ENCODE data around the gene YIPF4. TPM values are rescaled to one million over a fixed set of nuclear protein-coding genes. Genes with fewer than 3 reads are reported as not detected.

The YIPF4 gene
- total RNA-seq, 1 donor from 2014 or later = 73.5 TPM

GRCh38 chr2:32277363-32277673 lies 386 bp upstream of the YIPF4 start:
- Mint-ChIP-seq H3K9me3 (ENCODE audit: unreplicated experiment) (no peaks in the 10 kb centered on the region), H3K4me3 (ENCODE audit: unreplicated experiment) (peak overlapping the region; percentile 96), H3K27ac (ENCODE audit: unreplicated experiment) (peak overlapping the region; percentile 97), H3K4me1 (ENCODE audit: unreplicated experiment) (peaks cover 21% of the 10 kb centered on the region), H3K27me3 (ENCODE audit: unreplicated experiment) (peaks cover 11% of the 10 kb centered on the region), H3K36me3 (ENCODE audit: unreplicated experiment) (peaks cover 10% of the 10 kb centered on the region)
- DNase-seq (ENCODE audit: extremely low spot score, unreplicated experiment) = no peak
- TF ChIP-seq CTCF (IDR thresholded peaks at IDR 0.05) = no peak

GRCh38 chr2:32278478-32278853 lies 762 bp downstream of the YIPF4 start:
- TF ChIP-seq CTCF (IDR thresholded peaks at IDR 0.05) = no peak
- H3K27ac Mint-ChIP-seq (ENCODE audit: unreplicated experiment) = peak overlapping the region; percentile 97
- peaks cover 8% of the 10 kb centered on the region for H3K27me3 Mint-ChIP-seq (ENCODE audit: unreplicated experiment)
- no peak for DNase-seq (ENCODE audit: extremely low spot score, unreplicated experiment)
- H3K36me3 Mint-ChIP-seq (ENCODE audit: unreplicated experiment) = peaks cover 14% of the 10 kb centered on the region
- H3K4me1 Mint-ChIP-seq (ENCODE audit: unreplicated experiment) = peaks cover 25% of the 10 kb centered on the region
- peak overlapping the region; percentile 96 for H3K4me3 Mint-ChIP-seq (ENCODE audit: unreplicated experiment)
- H3K9me3 Mint-ChIP-seq (ENCODE audit: unreplicated experiment) = no peaks in the 10 kb centered on the region

- Mint-ChIP-seq H3K4me3 (ENCODE audit: unreplicated experiment) (no peak overlapping the region), H3K36me3 (ENCODE audit: unreplicated experiment) (peaks cover 27% of the 10 kb centered on the region), H3K27me3 (ENCODE audit: unreplicated experiment) (no peaks in the 10 kb centered on the region), H3K9me3 (ENCODE audit: unreplicated experiment) (no peaks in the 10 kb centered on the region), H3K4me1 (ENCODE audit: unreplicated experiment) (peaks cover 23% of the 10 kb centered on the region), H3K27ac (ENCODE audit: unreplicated experiment) (no peak overlapping the region)
- TF ChIP-seq CTCF (IDR thresholded peaks at IDR 0.05) = no peak
- no peak for DNase-seq (ENCODE audit: extremely low spot score, unreplicated experiment)
These were observed 6.6 kb downstream of the YIPF4 start for GRCh38 chr2:32284321-32284720.

GRCh38 chr2:32289165-32289999 lies 11.7 kb downstream of the YIPF4 start:
- no peak for TF ChIP-seq CTCF (IDR thresholded peaks at IDR 0.05)
- Mint-ChIP-seq H3K4me3 (ENCODE audit: unreplicated experiment) (no peak overlapping the region), H3K27ac (ENCODE audit: unreplicated experiment) (peak overlapping the region; percentile 43), H3K4me1 (ENCODE audit: unreplicated experiment) (peaks cover 18% of the 10 kb centered on the region), H3K27me3 (ENCODE audit: unreplicated experiment) (no peaks in the 10 kb centered on the region), H3K36me3 (ENCODE audit: unreplicated experiment) (peaks cover 12% of the 10 kb centered on the region), H3K9me3 (ENCODE audit: unreplicated experiment) (no peaks in the 10 kb centered on the region)
- no peak for DNase-seq (ENCODE audit: extremely low spot score, unreplicated experiment)

GRCh38 chr2:32290000-32290339 lies 12.3 kb downstream of the YIPF4 start:
- Mint-ChIP-seq H3K9me3 (ENCODE audit: unreplicated experiment) (no peaks in the 10 kb centered on the region), H3K27ac (ENCODE audit: unreplicated experiment) (no peak overlapping the region), H3K4me1 (ENCODE audit: unreplicated experiment) (peaks cover 18% of the 10 kb centered on the region), H3K27me3 (ENCODE audit: unreplicated experiment) (no peaks in the 10 kb centered on the region), H3K36me3 (ENCODE audit: unreplicated experiment) (peaks cover 6% of the 10 kb centered on the region), H3K4me3 (ENCODE audit: unreplicated experiment) (no peak overlapping the region)
- TF ChIP-seq CTCF (IDR thresholded peaks at IDR 0.05) = no peak
- no peak for DNase-seq (ENCODE audit: extremely low spot score, unreplicated experiment)

All from osteocyte (in vitro differentiated cells).